ENCODE data around the gene SGTA.

Gene SGTA

GRCh38 chr19:2814426-2814825 lies 31.4 kb upstream of the SGTA start:
- TF ChIP-seq, protein P1, sequence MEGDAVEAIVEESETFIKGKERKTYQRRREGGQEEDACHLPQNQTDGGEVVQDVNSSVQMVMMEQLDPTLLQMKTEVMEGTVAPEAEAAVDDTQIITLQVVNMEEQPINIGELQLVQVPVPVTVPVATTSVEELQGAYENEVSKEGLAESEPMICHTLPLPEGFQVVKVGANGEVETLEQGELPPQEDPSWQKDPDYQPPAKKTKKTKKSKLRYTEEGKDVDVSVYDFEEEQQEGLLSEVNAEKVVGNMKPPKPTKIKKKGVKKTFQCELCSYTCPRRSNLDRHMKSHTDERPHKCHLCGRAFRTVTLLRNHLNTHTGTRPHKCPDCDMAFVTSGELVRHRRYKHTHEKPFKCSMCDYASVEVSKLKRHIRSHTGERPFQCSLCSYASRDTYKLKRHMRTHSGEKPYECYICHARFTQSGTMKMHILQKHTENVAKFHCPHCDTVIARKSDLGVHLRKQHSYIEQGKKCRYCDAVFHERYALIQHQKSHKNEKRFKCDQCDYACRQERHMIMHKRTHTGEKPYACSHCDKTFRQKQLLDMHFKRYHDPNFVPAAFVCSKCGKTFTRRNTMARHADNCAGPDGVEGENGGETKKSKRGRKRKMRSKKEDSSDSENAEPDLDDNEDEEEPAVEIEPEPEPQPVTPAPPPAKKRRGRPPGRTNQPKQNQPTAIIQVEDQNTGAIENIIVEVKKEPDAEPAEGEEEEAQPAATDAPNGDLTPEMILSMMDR (IDR thresholded peaks at IDR 0.05; ENCODE audit: low read length) = no peak
- no peak for TF ChIP-seq EZH2 (IDR thresholded peaks at IDR 0.05; ENCODE audit: borderline replicate concordance, low read length)
- Histone ChIP-seq H3K79me2 (ENCODE audit: insufficient read depth, low read length) (no peaks in the 10 kb centered on the region), H3K27ac (ENCODE audit: low read depth, low read length, poor library complexity, severe bottlenecking) (no peak overlapping the region), H3K9ac (ENCODE audit: low read length) (no peak overlapping the region), H3K4me1 (ENCODE audit: insufficient read depth, low read length, severe bottlenecking) (no peaks in the 10 kb centered on the region), H3K27me3 (ENCODE audit: insufficient read depth, low read length) (no peaks in the 10 kb centered on the region), H3K36me3 (ENCODE audit: insufficient read depth, low read length) (peaks cover 56% of the 10 kb centered on the region), H3K9me2 (ENCODE audit: low read depth, low read length) (no peaks in the 10 kb centered on the region), H3K9me3 (ENCODE audit: low read length) (no peaks in the 10 kb centered on the region), H3F3A (ENCODE audit: insufficient read depth, low read length) (no peaks in the 10 kb centered on the region), H2AFZ (ENCODE audit: low read length) (no peak overlapping the region), H4K20me1 (ENCODE audit: insufficient read depth, low read length) (no peaks in the 10 kb centered on the region), H3K4me3 (ENCODE audit: low read depth, low read length, poor library complexity, severe bottlenecking) (no peak overlapping the region), H3K4me2 (ENCODE audit: low read length) (no peak overlapping the region)

DNA sequence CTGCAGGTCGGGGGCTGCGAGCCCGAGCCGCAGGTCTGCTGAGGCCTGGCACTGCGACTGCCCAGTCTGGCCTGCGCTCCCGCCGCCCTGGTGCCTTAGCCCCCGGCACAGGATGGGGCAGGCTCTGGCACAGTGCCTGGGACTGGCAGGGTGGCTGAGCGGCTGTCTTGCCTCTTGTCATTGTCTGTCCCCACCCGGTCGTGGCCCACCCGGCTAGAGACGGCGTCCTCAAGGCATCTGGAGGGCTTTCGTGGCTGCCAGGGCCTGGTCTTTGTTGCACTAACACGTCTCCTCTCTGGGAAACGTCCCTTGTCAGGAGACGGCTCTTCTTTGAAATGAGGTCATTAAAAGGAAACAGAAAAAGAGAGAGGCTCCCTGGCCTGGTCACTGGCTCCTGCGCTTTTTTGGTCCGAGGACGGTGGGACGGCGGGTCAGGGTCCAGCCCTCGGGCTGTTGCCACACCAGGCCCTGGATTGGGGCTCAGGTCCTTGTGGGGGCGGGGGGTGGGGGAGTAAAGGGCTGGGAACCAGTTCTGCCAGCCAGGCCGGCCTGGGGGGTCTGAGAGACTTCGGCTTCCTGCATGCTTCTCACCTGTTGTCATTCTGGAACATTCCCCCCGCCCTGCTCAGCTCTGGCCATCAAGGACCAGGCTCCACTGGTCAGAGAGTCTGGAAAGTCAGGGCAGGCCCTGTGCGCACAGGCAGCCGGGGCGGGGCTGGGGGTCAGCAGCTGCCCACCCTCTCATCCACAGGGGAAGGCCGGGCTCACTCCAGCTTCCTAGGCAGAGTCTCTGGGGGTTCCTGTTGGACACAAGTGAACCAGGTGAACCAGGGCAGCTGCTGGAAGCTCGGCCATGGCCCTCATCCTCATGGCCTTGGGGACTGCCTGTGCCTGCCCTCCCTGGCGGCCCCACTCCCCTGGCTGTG lies 30.4 kb upstream of the SGTA start:
- no peaks in the 10 kb centered on the region for H4K20me1 ChIP-seq (ENCODE audit: insufficient read depth, low read length)

DNA sequence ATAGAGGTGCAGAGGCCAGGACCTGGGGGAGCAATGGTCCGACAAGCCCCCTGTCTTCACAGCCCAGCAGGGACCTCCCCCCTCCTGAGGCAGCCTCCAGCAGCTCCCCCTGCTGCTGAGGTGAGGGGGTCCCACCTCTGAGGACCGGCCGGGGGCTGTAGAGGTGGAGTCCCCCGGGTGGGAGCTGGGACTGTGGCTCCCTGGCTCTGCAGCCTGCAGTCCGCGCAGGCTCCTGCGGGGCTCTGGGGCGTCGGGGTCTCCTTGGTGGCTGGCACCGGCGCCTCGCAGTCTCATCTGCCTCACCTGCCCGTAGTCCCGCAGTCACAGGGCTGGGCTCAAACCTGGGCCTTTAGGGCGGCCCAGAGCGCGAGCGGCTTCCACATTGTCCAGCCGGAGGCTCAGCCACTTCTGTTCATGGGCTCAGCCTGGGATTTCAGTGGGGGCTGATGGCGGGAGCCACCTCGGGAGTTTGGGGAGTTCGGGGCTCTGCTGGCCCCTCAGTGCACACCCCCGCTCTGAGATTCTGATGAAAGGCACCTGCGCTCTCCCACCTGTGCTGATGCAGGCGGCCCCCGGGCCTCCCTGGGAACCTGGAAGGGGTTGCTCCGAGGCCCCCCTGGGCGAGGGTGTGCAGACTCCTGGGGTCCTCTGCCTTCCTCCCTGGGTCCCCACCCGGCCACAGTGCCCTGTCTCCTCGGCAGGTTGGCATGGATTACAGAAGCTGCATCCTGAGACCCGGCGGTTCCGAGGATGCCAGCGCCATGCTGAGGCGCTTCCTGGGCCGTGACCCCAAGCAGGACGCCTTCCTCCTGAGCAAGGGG lies 29.6 kb upstream of the SGTA start:
- no peaks in the 10 kb centered on the region for H3K79me2 ChIP-seq (ENCODE audit: insufficient read depth, low read length)
- H4K20me1 ChIP-seq (ENCODE audit: insufficient read depth, low read length) = no peaks in the 10 kb centered on the region
- H2AFZ ChIP-seq (ENCODE audit: low read length) = no peak overlapping the region
- H3K27ac ChIP-seq (ENCODE audit: low read depth, low read length, poor library complexity, severe bottlenecking) = no peak overlapping the region
- H3K9ac ChIP-seq (ENCODE audit: low read length) = no peak overlapping the region
- H3K4me3 ChIP-seq (ENCODE audit: low read depth, low read length, poor library complexity, severe bottlenecking) = no peak overlapping the region
- H3K9me2 ChIP-seq (ENCODE audit: low read depth, low read length) = no peaks in the 10 kb centered on the region
- H3K4me2 ChIP-seq (ENCODE audit: low read length) = no peak overlapping the region
- no peaks in the 10 kb centered on the region for H3K9me3 ChIP-seq (ENCODE audit: low read length)
- H3K27me3 ChIP-seq (ENCODE audit: insufficient read depth, low read length) = no peaks in the 10 kb centered on the region
- no peaks in the 10 kb centered on the region for H3F3A ChIP-seq (ENCODE audit: insufficient read depth, low read length)
- H3K36me3 ChIP-seq (ENCODE audit: insufficient read depth, low read length) = peaks cover 74% of the 10 kb centered on the region
- no peaks in the 10 kb centered on the region for H3K4me1 ChIP-seq (ENCODE audit: insufficient read depth, low read length, severe bottlenecking)
- TF ChIP-seq EZH2 (IDR thresholded peaks at IDR 0.05; ENCODE audit: borderline replicate concordance, low read length) = no peak

More for the DNA sequence above, 30.4 kb upstream of the SGTA start:
- no peak overlapping the region for H3K9ac ChIP-seq (ENCODE audit: low read length)
- no peak overlapping the region for H3K4me3 ChIP-seq (ENCODE audit: low read depth, low read length, poor library complexity, severe bottlenecking)
- no peaks in the 10 kb centered on the region for H3K79me2 ChIP-seq (ENCODE audit: insufficient read depth, low read length)
- no peaks in the 10 kb centered on the region for H3K9me3 ChIP-seq (ENCODE audit: low read length)
- no peak overlapping the region for H3K4me2 ChIP-seq (ENCODE audit: low read length)
- TF ChIP-seq, protein P1 (IDR thresholded peaks at IDR 0.05; ENCODE audit: low read length) = no peak
- no peak for TF ChIP-seq EZH2 (IDR thresholded peaks at IDR 0.05; ENCODE audit: borderline replicate concordance, low read length)
- peaks cover 65% of the 10 kb centered on the region for H3K36me3 ChIP-seq (ENCODE audit: insufficient read depth, low read length)
- H3F3A ChIP-seq (ENCODE audit: insufficient read depth, low read length) = no peaks in the 10 kb centered on the region
- H3K4me1 ChIP-seq (ENCODE audit: insufficient read depth, low read length, severe bottlenecking) = no peaks in the 10 kb centered on the region
- no peak overlapping the region for H3K27ac ChIP-seq (ENCODE audit: low read depth, low read length, poor library complexity, severe bottlenecking)
- no peaks in the 10 kb centered on the region for H3K9me2 ChIP-seq (ENCODE audit: low read depth, low read length)
- H3K27me3 ChIP-seq (ENCODE audit: insufficient read depth, low read length) = no peaks in the 10 kb centered on the region
- H2AFZ ChIP-seq (ENCODE audit: low read length) = no peak overlapping the region

All from OCI-LY1 (cell line).